ENCODE data around the gene PC.

DNA sequence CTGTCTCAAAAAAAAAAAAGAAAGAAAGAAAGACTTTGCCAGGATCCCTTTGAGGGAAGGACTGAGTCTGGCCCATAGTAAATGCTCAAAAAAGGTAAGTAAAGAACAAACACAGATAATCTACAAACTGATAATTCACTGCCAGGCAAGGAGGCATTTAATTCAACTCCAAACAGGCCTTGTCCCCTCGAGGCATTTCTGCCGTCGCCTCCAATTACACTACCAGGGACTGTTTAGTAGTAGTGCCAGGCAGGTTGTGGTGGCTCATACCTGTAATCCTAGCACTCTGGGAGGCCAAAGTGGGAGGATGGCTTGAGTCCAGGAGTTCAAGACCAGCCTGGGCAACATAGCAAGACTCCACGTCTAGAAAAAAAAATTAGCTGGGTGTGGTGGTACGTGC is 43.7 kb downstream of the PC start:
- TF ChIP-seq, protein P1, sequence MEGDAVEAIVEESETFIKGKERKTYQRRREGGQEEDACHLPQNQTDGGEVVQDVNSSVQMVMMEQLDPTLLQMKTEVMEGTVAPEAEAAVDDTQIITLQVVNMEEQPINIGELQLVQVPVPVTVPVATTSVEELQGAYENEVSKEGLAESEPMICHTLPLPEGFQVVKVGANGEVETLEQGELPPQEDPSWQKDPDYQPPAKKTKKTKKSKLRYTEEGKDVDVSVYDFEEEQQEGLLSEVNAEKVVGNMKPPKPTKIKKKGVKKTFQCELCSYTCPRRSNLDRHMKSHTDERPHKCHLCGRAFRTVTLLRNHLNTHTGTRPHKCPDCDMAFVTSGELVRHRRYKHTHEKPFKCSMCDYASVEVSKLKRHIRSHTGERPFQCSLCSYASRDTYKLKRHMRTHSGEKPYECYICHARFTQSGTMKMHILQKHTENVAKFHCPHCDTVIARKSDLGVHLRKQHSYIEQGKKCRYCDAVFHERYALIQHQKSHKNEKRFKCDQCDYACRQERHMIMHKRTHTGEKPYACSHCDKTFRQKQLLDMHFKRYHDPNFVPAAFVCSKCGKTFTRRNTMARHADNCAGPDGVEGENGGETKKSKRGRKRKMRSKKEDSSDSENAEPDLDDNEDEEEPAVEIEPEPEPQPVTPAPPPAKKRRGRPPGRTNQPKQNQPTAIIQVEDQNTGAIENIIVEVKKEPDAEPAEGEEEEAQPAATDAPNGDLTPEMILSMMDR (optimal IDR thresholded peaks at IDR 0.05 in 1 of 3, IDR thresholded peaks at IDR 0.05 in 1 of 3, conservative IDR thresholded peaks at IDR 0.05 in 1 of 3; ENCODE audit: extremely low read depth in 1 of 3, insufficient read depth in 2 of 3, low read length in 3 of 3), result no peak
- no peak for TF ChIP-seq EZH2 (IDR thresholded peaks at IDR 0.05; ENCODE audit: low read length)
